Coronary artery (tissue), 2 donors: Measurements from ENCODE around the gene CNNM1.

Experiments
- DNase-seq: peaks from one replicate; pipeline ENCODE4 v3.0.0-alpha.2; 2017; ENCODE audit warnings: low spot score
- H3K27ac ChIP-seq, 2 donors: fragments of 200-600 bp; sonication (generic); one replicate each; pipeline ENCODE4 v1.5.1; 2016 to 2019
- H3K4me3 ChIP-seq: fragments of 200-600 bp; sonication (generic); 2 replicates; pipeline ENCODE4 v1.5.1; 2016; ENCODE audit warnings: mild to moderate bottlenecking, moderate library complexity
- TF ChIP-seq, protein P1 (sequence below): fragments of 200-600 bp; sonication (generic); IDR thresholded peaks from one replicate; pipeline ENCODE4 v1.5.1; 2019; ENCODE audit warnings: antibody characterized with exemption

Gene CNNM1

DNA sequence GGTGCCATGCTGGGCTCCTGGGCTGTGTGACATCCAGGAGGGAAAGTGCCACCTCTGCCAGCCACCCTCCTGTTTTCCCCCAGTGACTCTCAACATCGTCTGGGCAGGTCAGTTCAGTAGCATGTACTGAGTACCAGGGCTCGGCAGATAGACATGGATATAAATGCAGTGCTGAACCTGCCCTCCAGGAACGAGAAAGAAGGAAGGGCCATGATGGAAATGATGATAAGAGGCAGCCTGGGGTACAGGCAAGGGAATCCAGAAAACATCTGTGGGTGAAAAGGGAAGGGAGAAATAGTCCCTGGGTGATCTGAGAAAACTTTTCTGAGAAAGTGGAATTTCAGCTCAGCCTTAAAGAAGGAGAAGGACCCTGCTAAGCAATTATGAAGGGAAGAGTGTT lies 12.1 kb downstream of the CNNM1 start:
- DNase-seq: no peak
- Histone ChIP-seq H3K4me3 (peak overlapping the region; percentile 38), H3K27ac (peak overlapping the region; percentile 24 to 52)
- TF ChIP-seq, protein P1, sequence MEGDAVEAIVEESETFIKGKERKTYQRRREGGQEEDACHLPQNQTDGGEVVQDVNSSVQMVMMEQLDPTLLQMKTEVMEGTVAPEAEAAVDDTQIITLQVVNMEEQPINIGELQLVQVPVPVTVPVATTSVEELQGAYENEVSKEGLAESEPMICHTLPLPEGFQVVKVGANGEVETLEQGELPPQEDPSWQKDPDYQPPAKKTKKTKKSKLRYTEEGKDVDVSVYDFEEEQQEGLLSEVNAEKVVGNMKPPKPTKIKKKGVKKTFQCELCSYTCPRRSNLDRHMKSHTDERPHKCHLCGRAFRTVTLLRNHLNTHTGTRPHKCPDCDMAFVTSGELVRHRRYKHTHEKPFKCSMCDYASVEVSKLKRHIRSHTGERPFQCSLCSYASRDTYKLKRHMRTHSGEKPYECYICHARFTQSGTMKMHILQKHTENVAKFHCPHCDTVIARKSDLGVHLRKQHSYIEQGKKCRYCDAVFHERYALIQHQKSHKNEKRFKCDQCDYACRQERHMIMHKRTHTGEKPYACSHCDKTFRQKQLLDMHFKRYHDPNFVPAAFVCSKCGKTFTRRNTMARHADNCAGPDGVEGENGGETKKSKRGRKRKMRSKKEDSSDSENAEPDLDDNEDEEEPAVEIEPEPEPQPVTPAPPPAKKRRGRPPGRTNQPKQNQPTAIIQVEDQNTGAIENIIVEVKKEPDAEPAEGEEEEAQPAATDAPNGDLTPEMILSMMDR: no peak

DNA sequence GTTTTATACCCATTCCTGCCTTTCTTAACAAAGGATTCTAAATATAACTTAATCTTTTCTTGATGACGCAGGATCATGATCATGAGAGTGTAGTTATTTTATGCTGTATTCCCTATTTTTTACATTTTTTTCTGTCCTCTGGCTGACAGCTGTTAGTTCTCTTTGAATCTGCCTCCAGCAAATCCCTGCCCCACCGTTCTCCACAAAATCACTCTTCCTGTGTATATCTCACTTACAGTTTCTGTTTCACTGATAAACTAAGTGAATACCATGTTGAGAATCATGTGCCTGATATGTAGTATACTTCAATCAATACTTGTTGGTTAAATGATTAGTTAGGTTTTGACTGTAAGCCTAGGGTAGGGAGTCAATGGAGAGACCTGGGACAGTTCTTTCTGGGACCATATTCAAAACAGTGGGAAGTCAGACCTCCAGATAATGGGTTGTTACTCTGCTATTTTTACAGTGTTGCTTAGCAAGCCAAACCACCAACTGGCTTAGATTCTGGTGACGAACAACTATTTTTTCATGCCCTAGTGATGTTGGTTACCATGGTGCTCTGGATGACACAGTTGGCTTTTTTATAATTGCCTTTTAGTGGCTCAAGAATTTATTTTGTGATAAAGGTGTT lies 12.8 kb downstream of the CNNM1 start:
- DNase-seq: no peak
- TF ChIP-seq, protein P1: no peak
- peak overlapping the region; percentile 24 to 52 for H3K27ac ChIP-seq
- H3K4me3 ChIP-seq: peak overlapping the region; percentile 38

DNA sequence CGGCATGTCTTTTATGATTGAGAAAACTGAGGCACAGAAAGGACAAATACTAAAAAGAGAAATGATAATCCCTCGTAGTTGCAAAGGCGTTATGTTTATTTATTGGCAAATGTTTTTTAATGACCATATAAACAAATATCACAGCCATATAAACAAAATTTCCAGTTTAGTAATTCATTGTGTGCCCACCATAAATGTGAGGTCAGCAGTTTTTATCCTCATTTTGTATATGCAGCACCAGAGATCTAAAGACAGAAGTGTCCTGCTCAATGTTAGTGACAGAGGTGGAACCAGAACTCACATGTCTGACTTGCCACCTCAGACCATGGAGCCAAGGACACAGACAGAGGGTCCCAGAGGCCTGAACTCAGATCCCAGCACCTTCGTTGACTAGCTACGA lies 14.1 kb downstream of the CNNM1 start:
- no peak overlapping the region for H3K27ac ChIP-seq
- TF ChIP-seq, protein P1: no peak

DNA sequence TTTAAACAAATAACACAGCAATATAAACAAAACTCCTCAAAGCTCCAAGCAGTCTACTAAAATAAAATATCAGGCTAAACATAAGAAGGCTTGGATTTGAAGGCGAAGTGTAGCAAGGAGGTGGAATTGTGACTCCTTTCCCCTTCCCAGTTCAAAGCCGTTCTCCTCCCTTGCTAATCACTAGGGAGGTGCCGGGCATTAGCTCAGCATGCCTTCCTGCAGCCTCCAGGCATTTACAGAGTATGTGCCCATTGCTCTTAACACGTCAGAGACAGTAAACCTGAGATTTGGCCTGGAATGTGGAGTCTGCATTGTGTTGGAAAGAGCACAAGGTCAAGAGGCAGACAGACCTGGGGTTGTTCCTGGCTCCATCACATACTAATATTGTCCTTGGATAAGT lies 15.6 kb downstream of the CNNM1 start:
- no peak for DNase-seq
- Histone ChIP-seq H3K27ac (no peak overlapping the region), H3K4me3 (no peak overlapping the region)
- TF ChIP-seq, protein P1: no peak

More for the DNA sequence above, 14.1 kb downstream of the CNNM1 start:
- no peak overlapping the region for H3K4me3 ChIP-seq
- DNase-seq: no peak

DNA sequence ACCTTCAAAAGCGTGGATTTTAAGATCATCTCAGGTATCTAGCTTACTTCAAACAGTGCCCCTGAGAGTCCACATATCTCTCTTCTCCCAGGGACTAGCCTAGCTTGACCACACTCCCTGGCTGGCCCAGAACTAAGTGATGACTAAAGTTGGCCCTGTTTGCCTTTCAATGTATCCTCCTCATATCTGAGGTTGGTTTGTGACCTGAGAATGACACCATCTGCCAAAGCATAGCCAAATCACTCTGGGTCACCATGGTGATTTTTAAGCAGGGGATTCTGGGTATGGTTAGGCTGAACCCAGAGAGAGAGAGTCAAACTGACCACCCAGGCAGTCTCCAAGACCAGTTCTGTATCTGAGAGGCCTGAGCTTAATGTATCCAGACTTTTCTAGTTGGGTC lies 16.2 kb downstream of the CNNM1 start:
- H3K4me3 ChIP-seq: no peak overlapping the region
- no peak overlapping the region for H3K27ac ChIP-seq
- TF ChIP-seq, protein P1: no peak

DNA sequence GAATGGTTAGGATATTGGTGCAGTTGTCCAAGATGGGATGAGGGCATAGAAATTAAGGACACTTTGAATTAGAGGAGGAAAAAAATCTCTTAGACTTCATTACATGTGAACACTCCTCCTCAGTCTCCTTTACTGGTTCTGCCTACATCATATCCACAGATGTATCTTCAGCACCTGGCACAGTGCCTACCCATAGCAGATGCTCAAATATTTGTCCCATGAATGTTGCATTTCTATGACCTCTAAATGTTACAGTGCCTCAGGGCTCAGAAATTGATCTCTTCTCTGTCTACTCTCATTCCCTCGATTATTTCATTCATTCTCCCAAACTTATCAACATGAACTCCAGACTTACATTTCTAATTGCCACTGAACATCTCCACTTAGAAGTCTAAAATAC lies 17.1 kb downstream of the CNNM1 start:
- no peak for DNase-seq
- TF ChIP-seq, protein P1: no peak
- no peak overlapping the region for H3K4me3 ChIP-seq
- H3K27ac ChIP-seq: no peak overlapping the region

More for the DNA sequence above, 16.2 kb downstream of the CNNM1 start:
- no peak for DNase-seq

DNA sequence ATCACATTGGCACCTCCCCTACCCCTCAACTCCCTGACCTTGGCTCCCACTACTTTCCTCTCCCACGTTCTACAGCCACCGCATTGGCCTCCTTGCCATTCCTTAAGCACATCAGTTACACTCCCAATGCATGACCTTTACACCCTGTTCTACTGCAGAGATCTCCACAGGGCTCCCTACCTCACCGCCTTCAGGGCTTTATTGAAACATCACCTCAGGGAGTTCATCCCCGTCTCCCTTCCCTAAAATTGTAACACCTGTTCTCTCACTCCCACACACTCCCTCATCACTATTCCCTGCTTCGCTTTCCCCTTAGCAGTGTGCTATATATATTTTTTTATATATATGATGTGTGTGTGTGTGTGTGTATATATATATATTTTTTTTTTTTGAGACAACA lies 18.5 kb downstream of the CNNM1 start:
- no peak overlapping the region for H3K27ac ChIP-seq
- no peak overlapping the region for H3K4me3 ChIP-seq
- TF ChIP-seq, protein P1: no peak
- no peak for DNase-seq
